GM18508 (cell line): ENCODE data around the gene TMTC3.
A peak's percentile ranks its signal among the peaks of the same experiment; 100 is the strongest.

Experiments used
- ATAC-seq: cut with Tn5 transposase; IDR thresholded peaks from one replicate; pipeline ENCODE4 v1.9.1; 2021; ENCODE audit warnings: moderate number of reproducible peaks; ENCODE audit not compliant: insufficient read depth, unreplicated experiment

Gene TMTC3

GRCh38 chr12:88219861-88220260 is 77.8 kb downstream of the TMTC3 start:
- no peak for ATAC-seq

GRCh38 chr12:88223519-88223918 is 81.4 kb downstream of the TMTC3 start:
- no peak for ATAC-seq

GRCh38 chr12:88225776-88226175 is 83.7 kb downstream of the TMTC3 start:
- ATAC-seq, result no peak

GRCh38 chr12:88227263-88227662 is 85.2 kb downstream of the TMTC3 start:
- ATAC-seq, result no peak

GRCh38 chr12:88227871-88228270 is 85.8 kb downstream of the TMTC3 start:
- no peak for ATAC-seq

- ATAC-seq, result no peak
These were observed 86.6 kb downstream of the TMTC3 start for GRCh38 chr12:88228720-88229119.

- no peak for ATAC-seq
These were observed 88.2 kb downstream of the TMTC3 start for GRCh38 chr12:88230271-88230670.

GRCh38 chr12:88235183-88235833 is 93.2 kb downstream of the TMTC3 start:
- no peak for ATAC-seq

- ATAC-seq, result peak; percentile 47
These were observed 95.8 kb downstream of the TMTC3 start for GRCh38 chr12:88237954-88238353.

GRCh38 chr12:88238406-88238805 is 96.3 kb downstream of the TMTC3 start:
- ATAC-seq, result no peak

- ATAC-seq, result no peak
These were observed 99.9 kb downstream of the TMTC3 start for GRCh38 chr12:88241862-88242570.

- ATAC-seq, result no peak
These were observed 100.4 kb downstream of the TMTC3 start for GRCh38 chr12:88242571-88242925.

GRCh38 chr12:88242939-88243338 is 100.8 kb downstream of the TMTC3 start:
- ATAC-seq, result no peak

GRCh38 chr12:88243982-88244381 is 101.9 kb downstream of the TMTC3 start:
- no peak for ATAC-seq

- no peak for ATAC-seq
These were observed 103.8 kb downstream of the TMTC3 start for GRCh38 chr12:88245905-88246304.

- no peak for ATAC-seq
These were observed 105.1 kb downstream of the TMTC3 start for GRCh38 chr12:88247241-88247643.

GRCh38 chr12:88248606-88249005 is 106.5 kb downstream of the TMTC3 start:
- no peak for ATAC-seq
